ENCODE results near the gene OST4.

DNA sequence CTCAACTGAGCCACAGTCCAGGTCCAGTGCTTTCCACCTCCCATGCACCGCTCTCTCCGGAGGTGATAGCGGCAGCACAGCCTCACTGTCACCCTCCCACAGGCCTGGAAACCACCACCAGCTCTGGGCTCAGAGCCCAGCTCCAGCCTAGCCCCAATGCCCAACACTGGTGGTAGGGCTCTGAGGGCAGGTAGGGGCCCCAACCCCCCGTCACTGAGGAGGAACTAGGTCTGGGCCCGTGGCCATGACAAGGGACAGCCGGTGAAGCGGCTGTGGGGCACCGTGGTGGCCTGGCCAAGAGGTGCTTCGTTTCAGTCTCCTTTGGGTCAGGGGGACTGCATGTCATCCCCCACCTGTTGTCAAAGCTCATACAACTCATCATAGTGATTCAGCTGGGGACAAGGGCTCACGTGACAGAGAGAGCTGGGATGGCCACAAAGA, 44.2 kb downstream of the OST4 start:
- TF ChIP-seq POLR2A (IDR thresholded peaks at IDR 0.05) = no peak
- TF ChIP-seq, protein P1, sequence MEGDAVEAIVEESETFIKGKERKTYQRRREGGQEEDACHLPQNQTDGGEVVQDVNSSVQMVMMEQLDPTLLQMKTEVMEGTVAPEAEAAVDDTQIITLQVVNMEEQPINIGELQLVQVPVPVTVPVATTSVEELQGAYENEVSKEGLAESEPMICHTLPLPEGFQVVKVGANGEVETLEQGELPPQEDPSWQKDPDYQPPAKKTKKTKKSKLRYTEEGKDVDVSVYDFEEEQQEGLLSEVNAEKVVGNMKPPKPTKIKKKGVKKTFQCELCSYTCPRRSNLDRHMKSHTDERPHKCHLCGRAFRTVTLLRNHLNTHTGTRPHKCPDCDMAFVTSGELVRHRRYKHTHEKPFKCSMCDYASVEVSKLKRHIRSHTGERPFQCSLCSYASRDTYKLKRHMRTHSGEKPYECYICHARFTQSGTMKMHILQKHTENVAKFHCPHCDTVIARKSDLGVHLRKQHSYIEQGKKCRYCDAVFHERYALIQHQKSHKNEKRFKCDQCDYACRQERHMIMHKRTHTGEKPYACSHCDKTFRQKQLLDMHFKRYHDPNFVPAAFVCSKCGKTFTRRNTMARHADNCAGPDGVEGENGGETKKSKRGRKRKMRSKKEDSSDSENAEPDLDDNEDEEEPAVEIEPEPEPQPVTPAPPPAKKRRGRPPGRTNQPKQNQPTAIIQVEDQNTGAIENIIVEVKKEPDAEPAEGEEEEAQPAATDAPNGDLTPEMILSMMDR (IDR thresholded peaks at IDR 0.05) = no peak
- no peak for TF ChIP-seq EP300 (IDR thresholded peaks at IDR 0.05)
